Measurements from ENCODE around the gene TRAPPC12.

TRAPPC12 gene

DNA sequence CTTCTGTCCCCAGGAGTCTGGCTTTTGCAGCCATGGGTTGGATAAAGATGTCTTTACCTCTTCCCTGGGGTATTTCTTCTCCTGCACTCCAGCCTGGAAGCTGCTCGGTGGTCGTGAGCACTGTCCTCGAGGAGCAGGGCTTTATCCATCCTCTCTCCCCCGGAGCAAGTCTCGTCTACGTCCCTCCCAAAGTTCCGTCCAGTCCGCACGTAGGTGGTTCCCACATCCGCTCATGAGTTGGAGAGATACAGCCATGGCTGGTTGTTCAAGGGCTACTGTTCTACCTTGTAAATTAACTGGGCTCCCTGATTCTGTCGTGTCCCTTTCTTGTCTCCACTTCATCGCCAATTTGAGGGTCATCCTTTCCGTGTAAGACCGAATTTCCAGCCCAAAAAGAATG is 47.1 kb downstream of the TRAPPC12 start:
- Histone ChIP-seq H3K9ac (no peak overlapping the region), H3K27ac (no peak overlapping the region), H3K4me2 (no peak overlapping the region), H3K4me3 (IDR thresholded peaks at IDR 0.05; ENCODE audit: insufficient read depth, low read depth, low read length) (no peak overlapping the region), H3K27me3 (ENCODE audit: insufficient read depth, low read depth) (no peaks in the 10 kb centered on the region), H2AFZ (ENCODE audit: low read depth) (no peak overlapping the region), H4K20me1 (ENCODE audit: insufficient read depth) (no peaks in the 10 kb centered on the region), H3K4me1 (ENCODE audit: low read depth, poor library complexity, severe bottlenecking) (no peaks in the 10 kb centered on the region), H3K79me2 (ENCODE audit: insufficient read depth, low read depth) (no peaks in the 10 kb centered on the region), H3K36me3 (ENCODE audit: insufficient read depth) (no peaks in the 10 kb centered on the region)
- TF ChIP-seq, protein P1, sequence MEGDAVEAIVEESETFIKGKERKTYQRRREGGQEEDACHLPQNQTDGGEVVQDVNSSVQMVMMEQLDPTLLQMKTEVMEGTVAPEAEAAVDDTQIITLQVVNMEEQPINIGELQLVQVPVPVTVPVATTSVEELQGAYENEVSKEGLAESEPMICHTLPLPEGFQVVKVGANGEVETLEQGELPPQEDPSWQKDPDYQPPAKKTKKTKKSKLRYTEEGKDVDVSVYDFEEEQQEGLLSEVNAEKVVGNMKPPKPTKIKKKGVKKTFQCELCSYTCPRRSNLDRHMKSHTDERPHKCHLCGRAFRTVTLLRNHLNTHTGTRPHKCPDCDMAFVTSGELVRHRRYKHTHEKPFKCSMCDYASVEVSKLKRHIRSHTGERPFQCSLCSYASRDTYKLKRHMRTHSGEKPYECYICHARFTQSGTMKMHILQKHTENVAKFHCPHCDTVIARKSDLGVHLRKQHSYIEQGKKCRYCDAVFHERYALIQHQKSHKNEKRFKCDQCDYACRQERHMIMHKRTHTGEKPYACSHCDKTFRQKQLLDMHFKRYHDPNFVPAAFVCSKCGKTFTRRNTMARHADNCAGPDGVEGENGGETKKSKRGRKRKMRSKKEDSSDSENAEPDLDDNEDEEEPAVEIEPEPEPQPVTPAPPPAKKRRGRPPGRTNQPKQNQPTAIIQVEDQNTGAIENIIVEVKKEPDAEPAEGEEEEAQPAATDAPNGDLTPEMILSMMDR (conservative IDR thresholded peaks at IDR 0.05; ENCODE audit: low read depth, low read length), result no peak

DNA sequence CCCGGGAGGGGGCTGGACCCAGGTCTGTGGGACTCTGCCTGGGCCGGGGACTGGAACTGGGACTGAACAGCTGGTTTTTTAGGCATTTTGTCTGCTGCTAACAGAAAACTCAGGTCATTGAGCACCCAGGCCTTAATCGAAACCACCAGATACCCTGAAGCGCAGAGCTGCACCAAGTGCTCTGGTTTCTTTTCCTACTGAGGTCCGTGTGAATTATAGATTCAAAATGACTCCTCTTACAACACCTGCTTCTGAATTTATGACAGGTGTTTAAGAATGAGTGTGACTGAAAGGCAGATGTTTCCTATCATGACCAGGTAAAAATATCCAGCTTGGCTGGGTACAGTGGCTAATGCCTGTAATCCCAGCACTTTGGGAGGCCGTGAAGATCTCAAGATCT is 47.8 kb downstream of the TRAPPC12 start:
- no peak overlapping the region for H3K27ac ChIP-seq
- H3K36me3 ChIP-seq (ENCODE audit: insufficient read depth), result no peaks in the 10 kb centered on the region
- no peak overlapping the region for H3K4me2 ChIP-seq
- TF ChIP-seq, protein P1 (conservative IDR thresholded peaks at IDR 0.05; ENCODE audit: low read depth, low read length), result no peak
- no peaks in the 10 kb centered on the region for H3K27me3 ChIP-seq (ENCODE audit: insufficient read depth, low read depth)
- H3K9ac ChIP-seq, result no peak overlapping the region
- no peak overlapping the region for H2AFZ ChIP-seq (ENCODE audit: low read depth)
- no peaks in the 10 kb centered on the region for H3K4me1 ChIP-seq (ENCODE audit: low read depth, poor library complexity, severe bottlenecking)
- no peaks in the 10 kb centered on the region for H4K20me1 ChIP-seq (ENCODE audit: insufficient read depth)
- no peak overlapping the region for H3K4me3 ChIP-seq (IDR thresholded peaks at IDR 0.05; ENCODE audit: insufficient read depth, low read depth, low read length)
- no peaks in the 10 kb centered on the region for H3K79me2 ChIP-seq (ENCODE audit: insufficient read depth, low read depth)

DNA sequence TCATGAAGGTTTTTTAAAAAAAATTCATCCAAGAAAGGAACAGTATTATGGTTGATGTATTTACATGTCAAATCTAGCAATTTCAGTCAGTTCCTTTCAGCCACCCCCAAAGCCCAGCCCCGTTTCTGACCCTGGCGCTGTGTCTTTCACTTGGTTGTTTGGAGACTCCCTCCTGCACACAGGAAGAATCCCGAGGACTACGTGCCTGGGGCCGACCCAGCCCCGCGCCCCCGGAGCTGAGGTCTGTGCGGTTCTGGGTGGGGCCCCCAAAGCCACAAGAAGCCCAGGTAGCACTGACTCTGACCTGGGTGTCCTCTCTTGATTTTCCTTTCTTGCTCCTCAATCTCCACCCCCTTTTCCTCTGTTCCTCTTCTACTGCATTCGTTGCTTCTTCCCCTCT is 49.1 kb downstream of the TRAPPC12 start:
- Histone ChIP-seq H3K4me2 (no peak overlapping the region), H2AFZ (ENCODE audit: low read depth) (no peak overlapping the region), H3K4me1 (ENCODE audit: low read depth, poor library complexity, severe bottlenecking) (no peaks in the 10 kb centered on the region), H4K20me1 (ENCODE audit: insufficient read depth) (no peaks in the 10 kb centered on the region), H3K27me3 (ENCODE audit: insufficient read depth, low read depth) (no peaks in the 10 kb centered on the region), H3K9ac (no peak overlapping the region), H3K79me2 (ENCODE audit: insufficient read depth, low read depth) (no peaks in the 10 kb centered on the region), H3K27ac (no peak overlapping the region), H3K36me3 (ENCODE audit: insufficient read depth) (no peaks in the 10 kb centered on the region), H3K4me3 (IDR thresholded peaks at IDR 0.05; ENCODE audit: insufficient read depth, low read depth, low read length) (no peak overlapping the region)
- TF ChIP-seq, protein P1 (conservative IDR thresholded peaks at IDR 0.05; ENCODE audit: low read depth, low read length), result no peak

DNA sequence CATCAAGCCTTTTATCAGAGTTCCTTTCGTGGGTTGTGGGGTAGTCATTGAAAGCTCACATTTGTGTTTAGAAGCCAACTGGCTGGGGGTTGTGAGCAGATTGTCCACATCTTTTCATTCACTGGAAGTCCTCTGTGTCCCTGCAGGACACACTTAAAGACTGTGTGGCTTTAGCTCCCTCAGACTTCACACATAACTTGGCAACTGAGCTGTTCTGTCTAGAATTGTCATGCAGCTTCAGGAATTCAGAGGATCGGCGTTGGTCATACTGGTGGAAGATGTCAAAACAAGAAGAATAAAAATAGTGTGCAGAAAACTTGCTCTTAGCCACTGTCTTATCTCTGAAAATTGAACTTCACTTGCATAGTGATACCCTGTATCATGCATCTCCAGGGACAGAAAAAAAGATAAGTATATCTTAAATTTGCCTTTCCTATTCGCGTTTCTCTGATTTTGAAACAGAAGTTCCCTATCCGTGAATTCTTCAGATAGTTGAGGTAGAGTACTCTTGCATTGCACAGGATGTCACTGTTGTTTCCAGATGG is 49.6 kb downstream of the TRAPPC12 start:
- Histone ChIP-seq H3K36me3 (ENCODE audit: insufficient read depth) (no peaks in the 10 kb centered on the region), H2AFZ (ENCODE audit: low read depth) (no peak overlapping the region)
- TF ChIP-seq, protein P1 (conservative IDR thresholded peaks at IDR 0.05; ENCODE audit: low read depth, low read length), result no peak

More for the DNA sequence above, 49.6 kb downstream of the TRAPPC12 start:
- Histone ChIP-seq H3K27ac (no peak overlapping the region), H4K20me1 (ENCODE audit: insufficient read depth) (no peaks in the 10 kb centered on the region), H3K4me3 (IDR thresholded peaks at IDR 0.05; ENCODE audit: insufficient read depth, low read depth, low read length) (no peak overlapping the region), H3K4me1 (ENCODE audit: low read depth, poor library complexity, severe bottlenecking) (no peaks in the 10 kb centered on the region), H3K9ac (no peak overlapping the region), H3K27me3 (ENCODE audit: insufficient read depth, low read depth) (no peaks in the 10 kb centered on the region), H3K4me2 (no peak overlapping the region), H3K79me2 (ENCODE audit: insufficient read depth, low read depth) (no peaks in the 10 kb centered on the region)
